Suppressor macrophage treated with lipopolysaccharide for 4 hours (primary cell): ENCODE measurements around the gene KIF25.

Source experiments
- DNase-seq: peaks from one replicate; pipeline ENCODE4 v3.0.0-alpha.2; 2020

The KIF25 gene

GRCh38 chr6:168020242-168020641 lies 22.8 kb downstream of the KIF25 start:
- no peak for DNase-seq

GRCh38 chr6:168021581-168021980 lies 24.1 kb downstream of the KIF25 start:
- no peak for DNase-seq

- no peak for DNase-seq
Measured at GRCh38 chr6:168022488-168023321, 25.2 kb downstream of the KIF25 start.

GRCh38 chr6:168024951-168025510 lies 27.6 kb downstream of the KIF25 start:
- DNase-seq = no peak

- DNase-seq = no peak
Measured at GRCh38 chr6:168025831-168026710, 28.6 kb downstream of the KIF25 start.

- DNase-seq = no peak
Measured at GRCh38 chr6:168026925-168027324, 29.5 kb downstream of the KIF25 start.

GRCh38 chr6:168027521-168027920 lies 30.1 kb downstream of the KIF25 start:
- DNase-seq = no peak

- no peak for DNase-seq
Measured at GRCh38 chr6:168028181-168028580, 30.7 kb downstream of the KIF25 start.

- no peak for DNase-seq
Measured at GRCh38 chr6:168029459-168030217, 32.2 kb downstream of the KIF25 start.

- no peak for DNase-seq
Measured at GRCh38 chr6:168030218-168030746, 32.8 kb downstream of the KIF25 start.

- no peak for DNase-seq
Measured at GRCh38 chr6:168030908-168031307, 33.4 kb downstream of the KIF25 start.

GRCh38 chr6:168031411-168031971 lies 34.0 kb downstream of the KIF25 start:
- no peak for DNase-seq

GRCh38 chr6:168032005-168032760 lies 34.7 kb downstream of the KIF25 start:
- no peak for DNase-seq

GRCh38 chr6:168033791-168034190 lies 36.3 kb downstream of the KIF25 start:
- no peak for DNase-seq

GRCh38 chr6:168034537-168034936 lies 37.1 kb downstream of the KIF25 start:
- DNase-seq = no peak

GRCh38 chr6:168035098-168035660 lies 37.7 kb downstream of the KIF25 start:
- DNase-seq = no peak

GRCh38 chr6:168035661-168036545 lies 38.4 kb downstream of the KIF25 start:
- no peak for DNase-seq

GRCh38 chr6:168037242-168037641 lies 39.8 kb downstream of the KIF25 start:
- DNase-seq = no peak

- no peak for DNase-seq
Measured at GRCh38 chr6:168037856-168038255, 40.4 kb downstream of the KIF25 start.

GRCh38 chr6:168038576-168039140 lies 41.2 kb downstream of the KIF25 start:
- no peak for DNase-seq
